Activated CD4-positive, alpha-beta T cell treated with anti-CD3 and anti-CD28 coated beads, Interleukin-2, amount 50 U/mL, for 4 hours (primary cell): ENCODE data around the gene FBXW4.
A peak's percentile ranks its signal among the peaks of the same experiment; 100 is the strongest.

Source experiments
- DNase-seq, 2 experiments: peaks; one replicate each; pipeline ENCODE4 v3.0.0-alpha.2; 2020

FBXW4 gene

DNA sequence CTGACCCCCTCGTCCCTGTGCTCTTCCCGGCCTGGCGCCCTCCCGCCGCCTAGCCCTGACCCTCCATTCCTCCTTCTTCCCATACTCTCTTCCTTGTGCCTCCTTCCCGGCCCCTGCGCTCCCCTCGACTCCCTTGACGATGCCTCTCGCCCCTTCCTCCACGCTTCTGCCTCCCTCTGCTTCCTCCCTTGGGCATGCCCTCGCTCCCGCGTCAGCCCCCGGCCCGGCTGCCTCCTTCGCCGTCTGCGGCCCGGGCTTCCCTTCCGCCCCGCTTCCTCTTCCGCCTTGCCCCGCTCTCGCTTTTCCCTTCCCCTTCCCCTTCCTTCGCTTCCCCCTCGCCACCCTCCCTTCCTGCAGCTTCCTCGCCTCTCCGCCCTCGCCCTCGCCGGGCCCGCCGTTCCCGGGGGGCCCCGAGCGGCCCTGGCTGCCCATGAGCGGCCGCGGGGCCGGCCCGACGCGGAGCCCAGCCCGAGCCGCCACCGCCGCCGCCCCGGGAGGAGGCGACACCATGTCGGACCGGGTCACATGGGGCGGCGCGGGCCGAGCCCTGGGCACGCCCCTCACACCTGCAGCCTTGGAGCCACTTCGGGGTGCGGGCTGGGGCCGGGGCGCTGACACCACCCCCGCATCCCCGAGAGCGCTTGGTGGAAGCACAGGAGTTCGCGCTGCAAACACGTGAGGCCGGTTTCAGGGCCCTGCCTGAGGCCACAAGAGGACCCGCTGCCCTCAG is at the start of gene FBXW4:
TSS of gene FBXW4 (minus strand) at position 497 of the 730 bp plus-strand sequence. CDS start at position 432, 65 bp downstream.
- peak; percentile 61 to 66 for DNase-seq

GRCh38 chr10:101744267-101744666 is 49.3 kb upstream of the FBXW4 start:
- no peak for DNase-seq

- DNase-seq: no peak
These were observed 47.0 kb upstream of the FBXW4 start for GRCh38 chr10:101741938-101742337.

- no peak for DNase-seq
These were observed 41.7 kb upstream of the FBXW4 start for GRCh38 chr10:101736666-101737065.

DNA sequence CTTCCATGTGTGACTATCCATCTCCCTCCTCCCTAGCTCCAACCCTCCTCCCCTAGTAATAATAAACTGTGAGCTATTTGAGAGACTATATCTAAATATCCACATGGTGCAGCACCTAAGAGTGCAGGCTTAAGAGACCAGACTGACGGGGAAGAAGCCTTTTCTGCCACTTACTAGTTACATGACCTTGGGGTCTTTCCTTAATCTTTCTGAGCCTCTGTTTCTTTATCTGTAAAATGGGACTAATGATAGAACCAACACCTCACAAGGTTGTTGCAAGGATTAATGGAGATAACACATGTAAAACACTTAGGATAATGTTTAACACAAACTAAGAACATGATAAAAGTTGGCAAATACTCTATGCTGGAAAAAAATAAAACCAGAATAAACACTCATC is 37.1 kb upstream of the FBXW4 start:
- no peak for DNase-seq

DNA sequence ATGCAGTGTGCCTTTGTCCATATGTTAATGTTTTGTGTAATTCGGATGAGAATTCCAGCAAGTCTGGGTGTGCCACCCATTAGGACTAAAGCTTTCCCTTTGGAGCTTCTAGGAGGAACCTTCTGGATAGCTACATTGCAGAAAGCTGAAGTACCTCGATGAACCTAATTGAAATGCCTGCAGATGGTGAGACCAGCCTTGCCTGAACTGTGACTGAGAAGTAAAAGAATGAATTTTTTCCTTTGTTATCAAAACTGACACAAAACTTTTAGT is 31.1 kb upstream of the FBXW4 start:
- DNase-seq: no peak

- DNase-seq: no peak
These were observed 30.5 kb upstream of the FBXW4 start for GRCh38 chr10:101725296-101726114.

DNA sequence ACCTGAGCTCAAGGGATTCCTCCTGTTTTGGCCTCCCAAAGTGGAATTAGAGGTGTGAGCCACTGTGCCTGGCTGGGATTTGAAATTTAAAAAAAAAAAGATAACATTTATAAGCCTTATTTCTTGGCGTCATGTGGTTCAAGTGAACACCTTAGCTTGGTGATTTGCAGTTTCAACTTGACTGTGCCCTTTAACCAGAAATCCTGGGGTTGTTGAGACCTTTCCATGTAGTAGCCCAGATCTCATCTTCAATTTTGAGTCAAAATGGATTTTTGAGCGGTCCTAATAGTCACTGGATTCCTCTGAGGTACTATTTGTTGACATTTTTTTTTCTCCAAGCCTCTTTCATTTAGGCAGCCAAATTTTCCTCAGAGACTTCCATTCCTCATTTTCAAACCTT is 29.5 kb upstream of the FBXW4 start:
- no peak for DNase-seq

DNA sequence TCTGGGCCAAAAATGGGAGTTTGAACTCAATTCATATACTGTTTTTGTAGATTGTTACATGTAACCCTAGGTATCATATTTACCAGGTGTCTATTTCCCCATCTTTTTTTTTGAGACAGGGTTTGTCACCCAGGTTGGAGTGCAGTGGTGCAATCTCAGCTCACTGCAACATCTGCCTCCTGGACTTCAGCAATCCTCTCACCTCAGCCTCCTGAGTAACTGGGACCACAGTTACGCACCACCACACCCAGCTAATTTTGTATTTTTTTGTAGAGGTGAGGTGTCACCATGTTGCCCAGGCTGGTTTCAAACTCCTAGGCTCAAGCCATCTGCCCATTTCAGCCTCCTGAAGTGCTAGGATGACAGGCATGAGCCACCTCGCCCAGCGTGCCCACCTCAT is 28.2 kb upstream of the FBXW4 start:
- no peak for DNase-seq

- no peak for DNase-seq
These were observed 26.8 kb upstream of the FBXW4 start for GRCh38 chr10:101721806-101722205.

DNA sequence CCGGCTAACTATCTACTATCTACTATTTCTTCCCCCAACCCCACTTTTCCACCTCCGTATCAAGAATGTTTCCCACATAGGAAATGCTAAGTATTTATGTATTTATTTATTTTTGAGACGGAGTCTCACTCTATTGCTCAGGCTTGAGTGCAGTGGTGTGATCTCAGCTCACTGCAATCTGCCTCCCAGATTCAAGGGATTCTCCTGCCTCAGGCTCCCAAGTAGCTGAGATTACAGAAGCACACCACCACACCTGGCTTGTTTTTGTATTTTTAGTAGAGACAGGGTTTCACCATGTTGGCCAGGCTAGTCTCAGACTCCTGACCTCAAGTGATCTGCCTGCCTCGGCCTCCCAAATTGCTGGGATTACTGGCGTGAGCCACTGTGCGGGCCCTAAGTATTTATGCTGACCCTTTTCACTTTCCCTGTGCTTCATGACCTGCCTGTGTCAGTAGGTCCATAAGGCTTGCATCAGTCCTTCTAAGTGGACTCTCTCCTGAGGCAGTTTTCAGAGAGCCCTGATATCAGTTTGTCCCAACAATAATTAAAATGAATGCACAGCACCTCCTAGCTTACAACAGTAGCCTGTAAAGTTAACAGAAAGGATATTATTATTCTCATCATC is 25.7 kb upstream of the FBXW4 start:
- no peak for DNase-seq

GRCh38 chr10:101718690-101719275 is 23.8 kb upstream of the FBXW4 start:
- no peak for DNase-seq

GRCh38 chr10:101716891-101717659 is 22.1 kb upstream of the FBXW4 start:
- no peak for DNase-seq

DNA sequence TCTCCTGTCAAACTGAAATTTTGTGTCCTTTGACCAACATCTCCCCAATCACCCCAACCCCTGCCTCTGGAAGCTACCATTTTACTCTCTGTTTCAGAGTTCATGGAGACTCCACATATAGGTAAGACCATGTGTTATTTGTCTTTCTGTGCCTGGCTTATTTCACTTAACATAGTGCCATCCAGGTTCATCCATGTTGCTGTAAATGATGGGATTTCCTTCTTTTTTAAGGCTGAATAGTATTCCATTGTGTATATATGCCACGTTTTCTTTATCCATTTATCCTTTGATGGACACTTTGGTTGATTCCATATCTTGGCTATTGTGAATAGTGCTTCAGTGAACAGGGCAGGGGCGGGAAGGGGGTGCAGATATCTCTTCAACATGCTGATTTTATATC is 18.0 kb upstream of the FBXW4 start:
- no peak for DNase-seq

DNA sequence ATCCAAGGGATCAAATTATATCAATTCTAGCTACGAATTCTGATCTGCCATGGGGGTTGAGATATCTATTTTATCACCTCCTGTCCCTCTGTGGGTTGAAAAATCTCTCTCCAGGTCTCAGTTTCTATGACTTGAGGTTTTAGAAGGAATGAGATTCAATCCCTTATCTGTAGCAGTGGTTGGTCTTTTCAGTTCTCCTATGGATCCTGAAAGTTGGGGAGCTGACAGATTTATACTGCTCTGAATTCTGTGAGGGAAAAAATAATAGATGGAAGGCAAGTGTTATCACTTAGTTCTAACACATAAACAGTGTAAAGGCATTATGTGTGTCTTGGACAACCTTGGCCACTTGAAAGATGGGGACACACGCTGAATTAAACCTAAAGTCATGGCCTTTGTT is 15.8 kb upstream of the FBXW4 start:
- no peak for DNase-seq

DNA sequence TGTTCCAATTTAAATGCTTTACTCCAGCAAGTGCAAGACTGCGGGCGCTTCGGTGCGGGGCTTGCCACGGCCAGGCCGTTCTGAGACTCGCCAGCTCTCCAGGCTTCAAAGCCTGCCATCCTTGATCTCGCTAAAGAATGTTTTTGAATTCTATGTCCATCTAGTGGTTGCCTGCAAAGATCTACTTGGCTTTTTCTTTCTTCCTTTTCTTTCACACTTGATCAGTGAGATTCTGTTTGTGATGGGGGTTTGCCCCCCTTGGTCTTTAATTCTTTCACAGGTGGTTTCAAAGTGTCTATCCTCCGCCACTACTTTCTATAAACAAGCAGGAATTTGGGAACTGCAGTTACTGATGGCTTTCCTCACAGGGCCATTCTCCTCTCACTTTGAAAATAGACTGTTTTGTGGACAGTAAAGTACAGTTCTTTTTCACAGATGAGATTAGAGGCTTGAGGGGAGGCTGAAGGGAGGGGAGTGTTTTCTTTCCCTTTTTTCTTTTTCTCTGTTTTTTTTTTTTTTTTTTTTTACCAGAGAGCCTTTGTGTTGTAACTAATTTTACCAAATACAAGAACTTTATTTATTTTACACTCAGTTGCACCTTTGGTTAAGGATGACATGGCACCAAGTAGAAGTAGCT is 15.2 kb upstream of the FBXW4 start:
- no peak for DNase-seq

DNA sequence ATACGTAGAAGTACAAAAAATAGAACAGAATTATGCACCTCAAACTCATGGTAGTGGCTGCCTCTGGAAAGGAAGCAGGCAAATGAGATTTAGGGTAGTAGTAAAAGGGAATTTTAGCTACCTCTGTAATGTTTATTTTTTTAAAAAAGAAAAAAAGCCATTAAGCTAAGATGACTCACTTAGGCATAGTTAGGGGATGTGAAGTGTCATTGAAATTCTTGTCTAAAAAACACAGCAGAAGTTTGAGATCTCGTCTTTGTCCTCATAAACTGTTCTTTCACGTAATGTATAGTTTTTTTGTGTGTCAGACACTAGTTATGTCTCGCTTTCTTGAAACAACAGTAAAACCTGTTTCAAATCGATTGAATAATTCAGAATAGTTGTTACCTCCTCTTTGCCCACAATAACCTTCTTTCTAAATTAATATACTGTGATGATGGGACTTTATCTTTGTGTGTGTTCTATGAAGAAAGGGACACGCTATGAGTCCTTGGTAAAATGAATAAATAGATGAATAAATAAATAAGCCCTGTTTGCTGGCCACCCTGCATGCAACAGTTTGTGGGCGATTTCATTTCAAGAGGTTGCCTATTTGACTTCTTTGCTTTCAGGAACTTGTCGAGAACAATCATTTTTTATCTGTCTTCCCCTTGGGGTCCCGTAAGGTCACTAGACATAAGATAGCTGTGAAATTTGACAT is 14.5 kb upstream of the FBXW4 start:
- no peak for DNase-seq

DNA sequence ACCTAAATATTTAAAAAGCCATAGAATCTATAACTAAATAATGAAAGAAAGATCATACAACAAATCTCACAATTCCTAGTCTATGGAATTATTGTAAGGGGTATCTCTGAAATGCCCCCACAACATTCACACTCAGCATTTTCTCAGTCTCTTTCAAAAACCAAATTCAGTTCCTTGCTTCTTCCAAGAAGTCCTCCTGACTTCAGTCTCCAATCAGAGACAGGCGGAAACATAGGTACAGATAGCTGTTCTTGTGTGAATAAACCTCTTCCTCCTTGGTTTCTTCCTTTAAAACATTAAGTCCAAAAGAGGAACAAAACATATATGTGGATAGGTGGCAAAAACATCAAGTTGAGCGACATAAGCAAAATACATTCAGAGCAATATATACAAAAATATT is 13.9 kb upstream of the FBXW4 start:
- DNase-seq: no peak

DNA sequence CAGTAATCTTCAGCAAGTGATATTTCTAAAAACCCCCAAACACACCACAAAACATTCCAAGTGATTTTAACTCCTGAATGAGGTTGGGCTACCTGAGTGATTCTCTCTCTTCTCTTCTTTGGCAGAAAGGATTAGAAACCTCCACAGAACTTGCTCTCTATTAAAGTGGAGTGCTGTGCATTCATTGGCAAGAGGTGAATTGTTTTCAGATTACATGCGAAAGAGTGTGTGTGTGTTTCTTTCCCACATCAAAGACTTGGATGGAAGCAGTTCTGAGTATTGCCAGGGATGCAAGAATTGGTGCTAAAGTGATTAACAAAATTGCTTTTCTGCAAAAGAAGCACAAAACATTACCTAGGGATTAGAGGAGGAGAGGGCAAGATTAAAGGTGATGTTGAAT is 13.1 kb upstream of the FBXW4 start:
- no peak for DNase-seq

DNA sequence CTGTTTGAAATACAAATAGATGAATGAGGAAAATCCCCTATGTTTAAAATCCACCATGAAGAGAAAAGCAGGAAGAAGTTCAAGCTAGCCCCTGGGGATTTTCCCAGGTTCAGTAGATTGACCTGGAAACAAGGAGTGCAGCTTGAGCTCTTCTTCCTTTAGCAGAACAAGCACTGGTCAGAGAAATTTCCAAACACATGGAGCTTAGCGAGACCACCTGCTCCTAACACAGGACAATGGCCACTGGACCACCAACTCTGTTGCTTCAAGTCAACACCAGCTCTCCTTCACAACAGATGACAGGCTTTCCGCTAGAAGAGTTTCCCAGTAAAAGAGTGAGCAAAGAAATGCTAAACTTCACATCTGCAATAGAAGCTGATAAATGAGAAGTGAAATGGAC is 9.4 kb upstream of the FBXW4 start:
- DNase-seq: no peak

GRCh38 chr10:101696632-101697031 is 1.7 kb upstream of the FBXW4 start:
- DNase-seq: no peak

DNA sequence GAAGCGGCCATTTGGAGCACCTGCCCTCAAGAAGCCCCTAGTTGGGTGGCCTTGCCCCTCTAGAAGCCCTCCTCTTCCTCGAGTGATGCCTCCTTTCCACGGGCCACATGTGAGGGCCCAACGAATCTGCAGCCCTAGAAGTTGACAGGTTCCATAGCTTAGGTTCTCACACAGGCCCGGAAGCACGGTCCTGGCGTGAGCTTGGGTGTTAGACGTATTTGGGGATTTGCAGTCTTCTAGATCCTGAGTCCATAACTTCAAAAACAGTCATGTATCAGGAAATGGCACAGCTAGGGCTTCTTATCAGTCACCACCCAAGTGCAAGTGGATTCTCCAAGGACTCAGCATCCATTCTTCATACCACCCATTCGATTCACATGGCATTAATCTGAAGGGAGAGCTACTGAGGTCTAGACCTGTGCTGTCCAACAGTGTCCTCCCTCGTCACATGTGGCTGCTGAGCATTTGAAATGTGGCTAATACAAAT is 477 bp upstream of the FBXW4 start:
- DNase-seq: no peak
